H9 (cell line): Measurements from ENCODE around the gene MAPK4. TPM values are rescaled to one million over a fixed set of nuclear protein-coding genes. Genes with fewer than 3 reads are reported as not detected.

Experiments used
- DNase-seq: peaks from one replicate; pipeline ENCODE4 v3.0.0-alpha.2; 2017
- H2AFZ ChIP-seq: one replicate; pipeline ENCODE4 v1.6.1; 2013; ENCODE audit warnings: mild to moderate bottlenecking, low read length, control low read depth, moderate library complexity
- H2AK5ac ChIP-seq: 2 replicates; pipeline ENCODE4 v1.6.1; 2013; ENCODE audit warnings: low read length, control low read depth, mixed read lengths; ENCODE audit not compliant: insufficient read length
- H2BK120ac ChIP-seq: one replicate; pipeline ENCODE4 v1.6.1; 2013; ENCODE audit warnings: low read depth, mild to moderate bottlenecking, low read length, control low read depth, inconsistent platforms; ENCODE audit not compliant: poor library complexity, severe bottlenecking
- H2BK12ac ChIP-seq: 2 replicates; pipeline ENCODE4 v1.6.1; 2013; ENCODE audit warnings: low read length, control low read depth, mixed read lengths, low read depth; ENCODE audit not compliant: insufficient read length
- H2BK15ac ChIP-seq: 2 replicates; pipeline ENCODE4 v1.6.1; 2013; ENCODE audit warnings: low read depth, low read length, control low read depth
- H2BK20ac ChIP-seq: one replicate; pipeline ENCODE4 v1.6.1; 2013; ENCODE audit warnings: low read depth, mild to moderate bottlenecking, low read length, control low read depth, inconsistent platforms; ENCODE audit not compliant: poor library complexity, severe bottlenecking
- H2BK5ac ChIP-seq: 2 replicates; pipeline ENCODE4 v1.6.1; 2013; ENCODE audit warnings: low read length, control low read depth, mixed read lengths; ENCODE audit not compliant: insufficient read length
- H3K14ac ChIP-seq: 2 replicates; pipeline ENCODE4 v1.6.1; 2013; ENCODE audit warnings: low read length, control low read depth; ENCODE audit not compliant: insufficient read depth
- H3K18ac ChIP-seq: 2 replicates; pipeline ENCODE4 v1.6.1; 2013; ENCODE audit warnings: low read depth, mild to moderate bottlenecking, mixed read lengths, low read length, control low read depth; ENCODE audit not compliant: insufficient read length
- H3K23ac ChIP-seq: 2 replicates; pipeline ENCODE4 v1.6.1; 2013; ENCODE audit warnings: low read length, control low read depth, mixed read lengths, low read depth; ENCODE audit not compliant: insufficient read length
- H3K23me2 ChIP-seq: 2 replicates; pipeline ENCODE4 v1.6.1; 2013; ENCODE audit warnings: low read depth, mild to moderate bottlenecking, mixed read lengths, low read length, control low read depth; ENCODE audit not compliant: insufficient read length, poor library complexity, severe bottlenecking
- H3K27ac ChIP-seq: 2 replicates; pipeline ENCODE4 v1.5.1; 2013; ENCODE audit warnings: low read length, control low read depth, mixed read lengths, low read depth; ENCODE audit not compliant: insufficient read length
- H3K27me3 ChIP-seq: 2 replicates; pipeline ENCODE4 v1.6.1; 2013; ENCODE audit warnings: low read length, control low read depth, inconsistent platforms; ENCODE audit not compliant: insufficient read depth
- H3K4ac ChIP-seq: 2 replicates; pipeline ENCODE4 v1.6.1; 2013; ENCODE audit warnings: low read depth, mild to moderate bottlenecking, control low read depth, inconsistent platforms, low read length, moderate library complexity
- H3K4me1 ChIP-seq: 2 replicates; pipeline ENCODE4 v1.6.1; 2013; ENCODE audit warnings: low read length, control low read depth, inconsistent platforms; ENCODE audit not compliant: insufficient read depth
- H3K4me2 ChIP-seq: 2 replicates; pipeline ENCODE4 v1.6.1; 2013; ENCODE audit warnings: low read length, control low read depth, mixed read lengths; ENCODE audit not compliant: insufficient read length, insufficient read depth
- H3K56ac ChIP-seq: 2 replicates; pipeline ENCODE4 v1.6.1; 2013; ENCODE audit warnings: low read depth, mild to moderate bottlenecking, mixed read lengths, low read length, control low read depth; ENCODE audit not compliant: insufficient read length
- H3K79me1 ChIP-seq: 2 replicates; pipeline ENCODE4 v1.6.1; 2013; ENCODE audit warnings: low read depth, mild to moderate bottlenecking, moderate library complexity, low read length, control low read depth, inconsistent platforms; ENCODE audit not compliant: insufficient read depth, poor library complexity, severe bottlenecking
- H3K79me2 ChIP-seq: 2 replicates; pipeline ENCODE4 v1.6.1; 2013; ENCODE audit warnings: low read length, control low read depth, inconsistent platforms; ENCODE audit not compliant: insufficient read depth
- H3K9ac ChIP-seq: 2 replicates; pipeline ENCODE4 v1.6.1; 2013; ENCODE audit warnings: low read length, control low read depth, mixed read lengths; ENCODE audit not compliant: insufficient read length; ENCODE audit errors: extremely low read depth
- H3K9me3 ChIP-seq: one replicate; pipeline ENCODE4 v1.6.1; 2013; ENCODE audit warnings: low read depth, low read length, inconsistent platforms; ENCODE audit not compliant: control insufficient read depth
- H3T11ph ChIP-seq: one replicate; pipeline ENCODE4 v1.6.1; 2013; ENCODE audit warnings: mild to moderate bottlenecking, low read length, control low read depth, inconsistent platforms
- H4K20me1 ChIP-seq: one replicate; pipeline ENCODE4 v1.6.1; 2013; ENCODE audit not compliant: control insufficient read depth, insufficient read length, insufficient read depth
- H4K5ac ChIP-seq: 2 replicates; pipeline ENCODE4 v1.6.1; 2013; ENCODE audit warnings: low read depth, mild to moderate bottlenecking, mixed read lengths, low read length, control low read depth; ENCODE audit not compliant: insufficient read length
- H4K8ac ChIP-seq: replicated peaks from 2 replicates; pipeline ENCODE4 v1.6.1; 2013; ENCODE audit warnings: low read length, control low read depth, mixed read lengths, low read depth; ENCODE audit not compliant: insufficient read length
- H4K91ac ChIP-seq: 2 replicates; pipeline ENCODE4 v1.6.1; 2013; ENCODE audit warnings: low read depth, mild to moderate bottlenecking, moderate library complexity, mixed read lengths, low read length, control low read depth; ENCODE audit not compliant: insufficient read length
- H3K27ac Mint-ChIP-seq, 3 experiments: 2 replicates in 2 of 3; 3 replicates in 1 of 3; pipeline ENCODE4 v1.8.0; 2020 to 2021; ENCODE audit warnings: mixed read lengths in 3 of 3, mild to moderate bottlenecking in 1 of 3, moderate library complexity in 1 of 3
- H3K27me3 Mint-ChIP-seq: 2 replicates; pipeline ENCODE4 v1.8.0; 2021; ENCODE audit warnings: low read depth, mild to moderate bottlenecking, moderate library complexity, mixed read lengths
- H3K36me3 Mint-ChIP-seq, 3 experiments: 2 replicates in 2 of 3; 3 replicates in 1 of 3; pipeline ENCODE4 v1.8.0; 2020 to 2021; ENCODE audit warnings: low read depth in 3 of 3, mixed read lengths in 3 of 3; ENCODE audit not compliant: insufficient read depth in 1 of 3
- H3K4me1 Mint-ChIP-seq, 2 experiments: 2 replicates each; pipeline ENCODE4 v1.8.0; 2020; ENCODE audit warnings: mixed read lengths in 2 of 2
- H3K4me3 Mint-ChIP-seq, 2 experiments: 2 replicates in 1 of 2; 3 replicates in 1 of 2; pipeline ENCODE4 v1.8.0; 2020 to 2021; ENCODE audit warnings: mild to moderate bottlenecking in 2 of 2, mixed read lengths in 2 of 2, moderate library complexity in 1 of 2
- H3K9me3 Mint-ChIP-seq, 2 experiments: 2 replicates in 1 of 2; 3 replicates in 1 of 2; pipeline ENCODE4 v1.8.0; 2020; ENCODE audit warnings: mild to moderate bottlenecking in 2 of 2, mixed read lengths in 2 of 2, moderate library complexity in 1 of 2
- WGBS: extraction: QIAGEN DNeasy Blood & Tissue Kit; methylation state at CpG from one replicate; pipeline ENCODE4 v1.1.7; 2013; ENCODE audit warnings: missing lambda C conversion rate, low lambda C conversion rate, mixed read lengths; ENCODE audit not compliant: insufficient read length; ENCODE audit errors: extremely low coverage; 5-methylcytosine and 5-hydroxymethylcytosine counted together
- total RNA-seq: library from RNA; stranded (reverse); gene quantifications from 2 replicates; pipeline ENCODE4 v1.2.1, GENCODE V29; 2021
- TF ChIP-seq, protein P1 (sequence below): fragments of 200-600 bp; sonication (generic); conservative IDR thresholded peaks from 3 replicates; pipeline ENCODE4 v1.8.0; 2021; ENCODE audit warnings: antibody characterized with exemption, mild to moderate bottlenecking

MAPK4 gene
- total RNA-seq, 1 experiment from 2014 or later = 1.6 TPM

GRCh38 chr18:50753311-50753710 lies 193.4 kb downstream of the MAPK4 start:
- H3K27ac Mint-ChIP-seq = no peak overlapping the region
- Histone ChIP-seq H2BK5ac (no peak overlapping the region), H2BK20ac (no peak overlapping the region), H4K20me1 (no peaks in the 10 kb centered on the region), H3K79me1 (no peaks in the 10 kb centered on the region), H2AK5ac (no peak overlapping the region), H3K9me3 (no peaks in the 10 kb centered on the region), H3T11ph (no peak overlapping the region), H3K4me2 (no peak overlapping the region), H2AFZ (no peak overlapping the region), H3K23ac (no peak overlapping the region), H3K27me3 (no peaks in the 10 kb centered on the region), H3K18ac (no peak overlapping the region), H4K5ac (no peak overlapping the region), H3K56ac (no peak overlapping the region), H4K8ac (no peak overlapping the region), H3K14ac (no peak overlapping the region), H3K79me2 (no peaks in the 10 kb centered on the region), H3K23me2 (no peaks in the 10 kb centered on the region), H3K4me1 (peaks cover 5% of the 10 kb centered on the region; the same call in 1 of the 2 replicates), H3K4ac (no peak overlapping the region), H2BK120ac (no peak overlapping the region), H3K27ac (no peak overlapping the region), H2BK15ac (no peak overlapping the region), H3K9ac (no peak overlapping the region), H2BK12ac (no peak overlapping the region), H4K91ac (no peak overlapping the region)
- TF ChIP-seq, protein P1, sequence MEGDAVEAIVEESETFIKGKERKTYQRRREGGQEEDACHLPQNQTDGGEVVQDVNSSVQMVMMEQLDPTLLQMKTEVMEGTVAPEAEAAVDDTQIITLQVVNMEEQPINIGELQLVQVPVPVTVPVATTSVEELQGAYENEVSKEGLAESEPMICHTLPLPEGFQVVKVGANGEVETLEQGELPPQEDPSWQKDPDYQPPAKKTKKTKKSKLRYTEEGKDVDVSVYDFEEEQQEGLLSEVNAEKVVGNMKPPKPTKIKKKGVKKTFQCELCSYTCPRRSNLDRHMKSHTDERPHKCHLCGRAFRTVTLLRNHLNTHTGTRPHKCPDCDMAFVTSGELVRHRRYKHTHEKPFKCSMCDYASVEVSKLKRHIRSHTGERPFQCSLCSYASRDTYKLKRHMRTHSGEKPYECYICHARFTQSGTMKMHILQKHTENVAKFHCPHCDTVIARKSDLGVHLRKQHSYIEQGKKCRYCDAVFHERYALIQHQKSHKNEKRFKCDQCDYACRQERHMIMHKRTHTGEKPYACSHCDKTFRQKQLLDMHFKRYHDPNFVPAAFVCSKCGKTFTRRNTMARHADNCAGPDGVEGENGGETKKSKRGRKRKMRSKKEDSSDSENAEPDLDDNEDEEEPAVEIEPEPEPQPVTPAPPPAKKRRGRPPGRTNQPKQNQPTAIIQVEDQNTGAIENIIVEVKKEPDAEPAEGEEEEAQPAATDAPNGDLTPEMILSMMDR = no peak
- H3K4me1 Mint-ChIP-seq = peaks cover 30 to 31% of the 10 kb centered on the region in 2 experiments
- H3K27me3 Mint-ChIP-seq = peaks cover 17% of the 10 kb centered on the region
- no peak for DNase-seq
- H3K4me3 Mint-ChIP-seq = no peak overlapping the region
- H3K36me3 Mint-ChIP-seq = 0 out of 7 replicates have a peak, but pooled peaks cover 0 to 6% (median 0%) of the 10 kb centered on the region in 3 experiments
- peaks cover 2% of the 10 kb centered on the region in 2 experiments; a peak in 3 of 5 replicates for H3K9me3 Mint-ChIP-seq
- no CpG with 5 or more reads among the region's 1 CpG for WGBS
